HUES48 (cell line): ENCODE data around the gene GAL3ST3.
"Not testable (repeated sequence)": the region's sequence is repeated elsewhere in the genome, so short reads cannot be mapped to it uniquely, and the experiment has no call there.

Experiments used
- H3K27ac ChIP-seq: one replicate; pipeline ENCODE4 v1.7.0; 2013; ENCODE audit warnings: low read depth, low read length, inconsistent platforms
- H3K27me3 ChIP-seq: 2 replicates; pipeline ENCODE4 v1.6.1; 2013; ENCODE audit warnings: mild to moderate bottlenecking, low read length; ENCODE audit not compliant: control insufficient read depth, insufficient read depth
- H3K36me3 ChIP-seq: 2 replicates; pipeline ENCODE4 v1.6.1; 2013; ENCODE audit warnings: low read length; ENCODE audit not compliant: control insufficient read depth, insufficient read depth
- H3K4me1 ChIP-seq: 2 replicates; pipeline ENCODE4 v1.6.1; 2013; ENCODE audit warnings: mild to moderate bottlenecking, low read length; ENCODE audit not compliant: control insufficient read depth, insufficient read depth
- H3K4me3 ChIP-seq: 2 replicates; pipeline ENCODE4 v1.5.1; 2013; ENCODE audit warnings: mild to moderate bottlenecking, low read depth, low read length
- H3K9ac ChIP-seq: 2 replicates; pipeline ENCODE4 v1.6.1; 2013; ENCODE audit warnings: mild to moderate bottlenecking, low read depth, low read length, moderate library complexity
- H3K9me3 ChIP-seq: 2 replicates; pipeline ENCODE4 v1.6.1; 2013; ENCODE audit warnings: low read length; ENCODE audit not compliant: control insufficient read depth, insufficient read depth

Gene GAL3ST3

DNA sequence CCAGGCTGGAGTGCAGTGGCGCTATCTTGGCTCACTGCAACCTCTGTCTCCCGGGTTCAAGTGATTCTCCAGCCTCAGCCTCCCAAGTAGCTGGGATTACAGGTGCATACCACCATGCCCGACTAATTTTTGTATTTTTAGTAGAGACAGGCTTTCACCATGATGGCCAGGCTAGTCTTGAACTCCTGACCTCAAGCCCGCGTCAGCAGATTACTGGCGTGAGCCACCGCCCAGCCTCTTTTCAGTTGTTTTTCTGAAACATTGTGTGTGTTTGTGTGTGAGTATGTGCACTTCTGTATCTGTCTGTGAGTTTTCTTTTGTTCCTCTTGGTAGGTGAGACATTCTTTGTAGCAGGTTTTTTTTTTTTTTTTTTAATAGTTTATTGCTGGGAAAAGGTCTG is 30.0 kb upstream of the GAL3ST3 start:
- H3K27ac ChIP-seq, H3K4me3 ChIP-seq, H3K36me3 ChIP-seq, H3K9me3 ChIP-seq, H3K9ac ChIP-seq, H3K4me1 ChIP-seq, H3K27me3 ChIP-seq: not testable (repeated sequence)

DNA sequence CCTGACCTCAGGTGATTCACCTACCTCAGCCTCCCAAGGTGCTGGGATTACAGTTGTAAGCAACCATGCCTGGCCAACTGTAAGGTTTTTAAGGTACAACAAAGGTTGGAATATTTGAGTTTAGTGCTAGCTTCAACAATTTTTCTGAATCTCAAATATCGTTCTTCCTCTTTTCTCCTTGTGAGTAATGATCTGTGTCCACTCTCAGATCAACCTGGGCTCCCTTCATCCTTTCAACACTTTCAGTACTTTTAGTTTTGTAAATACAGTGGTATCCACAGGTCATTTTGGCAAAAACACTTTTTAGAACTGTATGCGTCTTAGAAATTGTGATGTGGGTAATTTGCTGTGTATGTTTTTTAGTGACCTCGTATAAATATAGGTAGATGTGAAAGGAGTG is 29.0 kb upstream of the GAL3ST3 start:
- H3K27me3 ChIP-seq = no peaks in the 10 kb centered on the region
- H3K9me3 ChIP-seq = no peaks in the 10 kb centered on the region
- no peaks in the 10 kb centered on the region for H3K4me1 ChIP-seq
- peaks cover 12% of the 10 kb centered on the region; the same call in 1 of the 2 replicates for H3K36me3 ChIP-seq
- no peak overlapping the region for H3K9ac ChIP-seq
- H3K4me3 ChIP-seq = no peak overlapping the region
- H3K27ac ChIP-seq = no peak overlapping the region

DNA sequence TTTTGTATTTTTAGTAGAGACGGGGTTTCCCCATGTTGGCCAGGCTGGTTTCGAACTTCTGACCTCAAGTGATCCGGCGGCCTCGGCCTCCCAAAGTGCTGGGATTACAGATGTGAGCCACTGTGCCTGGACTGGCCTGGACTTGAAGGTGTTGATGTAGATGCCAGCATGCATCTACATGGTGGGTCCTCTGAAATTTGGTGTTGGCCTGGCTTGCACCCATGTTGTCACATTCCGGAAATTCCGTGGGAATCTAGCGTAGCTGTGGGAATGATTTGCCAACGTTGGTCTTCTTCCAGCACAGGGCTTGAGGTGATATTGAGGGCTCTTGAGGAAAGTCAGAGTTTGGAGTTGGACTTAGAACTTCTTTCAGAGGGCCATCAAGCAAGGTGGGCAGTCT is 27.6 kb upstream of the GAL3ST3 start:
- Histone ChIP-seq H3K9me3 (no peaks in the 10 kb centered on the region), H3K9ac (no peak overlapping the region), H3K27me3 (no peaks in the 10 kb centered on the region), H3K27ac (no peak overlapping the region), H3K36me3 (peaks cover 16% of the 10 kb centered on the region; the same call in 1 of the 2 replicates), H3K4me1 (0 out of 2 replicates have a peak, but pooled peaks cover 1% of the 10 kb centered on the region), H3K4me3 (no peak overlapping the region)

DNA sequence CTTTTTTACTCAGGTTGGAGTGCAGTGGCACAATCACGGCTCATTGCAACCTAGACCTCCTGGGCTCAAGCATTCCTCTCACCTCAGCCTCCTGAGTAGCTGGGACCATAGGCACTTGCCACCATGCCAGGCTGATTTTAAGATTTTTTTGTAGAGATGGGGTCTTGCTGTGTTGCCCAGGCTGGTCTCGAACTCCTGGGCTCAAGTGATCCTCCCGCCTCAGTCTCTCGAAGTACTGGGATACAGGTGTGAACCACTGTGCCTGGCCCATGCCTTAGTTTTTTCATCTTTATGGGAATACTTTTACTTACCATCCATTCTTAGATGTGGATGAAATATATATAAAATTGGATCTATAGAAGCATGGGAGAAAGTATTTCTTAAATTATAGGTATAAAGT is 26.3 kb upstream of the GAL3ST3 start:
- peaks cover 7% of the 10 kb centered on the region; the same call in 1 of the 2 replicates for H3K4me1 ChIP-seq
- H3K9ac ChIP-seq = no peak overlapping the region
- no peak overlapping the region for H3K27ac ChIP-seq
- H3K9me3 ChIP-seq = no peaks in the 10 kb centered on the region
- no peak overlapping the region for H3K4me3 ChIP-seq
- H3K27me3 ChIP-seq = no peaks in the 10 kb centered on the region
- H3K36me3 ChIP-seq = peaks cover 16% of the 10 kb centered on the region; the same call in 1 of the 2 replicates

DNA sequence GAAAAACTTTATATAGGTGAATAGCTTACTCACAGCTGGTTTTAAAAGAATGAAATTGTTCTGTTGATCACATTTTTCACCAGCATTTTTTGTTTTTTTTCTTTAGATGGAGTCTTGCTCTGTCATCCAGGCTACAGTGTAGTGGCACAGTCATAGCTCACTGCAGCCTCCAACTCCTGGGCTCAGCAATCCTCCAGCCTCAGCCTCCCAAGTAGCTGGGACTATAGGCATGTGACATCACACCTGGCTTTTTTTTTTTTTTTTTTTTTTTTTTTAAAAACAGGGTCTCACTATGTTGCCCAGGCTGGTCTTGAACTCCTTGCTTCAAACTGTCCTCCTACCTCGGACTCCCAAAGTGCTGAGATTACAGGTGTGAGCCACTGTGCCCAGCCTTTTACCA is 24.7 kb upstream of the GAL3ST3 start:
- H3K27ac ChIP-seq = no peak overlapping the region
- H3K27me3 ChIP-seq = no peaks in the 10 kb centered on the region
- no peak overlapping the region for H3K4me3 ChIP-seq
- H3K36me3 ChIP-seq = peaks cover 22% of the 10 kb centered on the region
- peaks cover 17% of the 10 kb centered on the region for H3K4me1 ChIP-seq
- H3K9ac ChIP-seq = no peak overlapping the region
- H3K9me3 ChIP-seq = no peaks in the 10 kb centered on the region

DNA sequence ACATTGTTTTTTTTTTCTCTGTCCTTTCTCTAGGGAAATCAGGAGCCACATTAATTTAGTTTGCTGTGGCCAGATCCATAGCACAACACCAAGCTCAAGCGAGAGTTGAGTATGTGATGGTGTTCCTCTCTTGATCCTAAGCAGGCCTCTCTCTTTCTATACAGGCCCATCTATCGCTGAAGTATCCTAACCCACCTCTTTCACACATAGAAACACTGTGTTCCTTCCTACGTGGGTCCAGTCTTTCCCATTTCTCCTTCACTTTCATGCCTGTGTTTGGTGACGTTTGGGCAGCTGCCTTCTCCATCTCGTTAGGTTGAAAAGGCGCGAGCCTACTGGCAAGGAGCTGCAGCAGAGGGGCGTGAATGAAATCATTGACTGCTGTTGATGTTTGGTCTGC is 23.6 kb upstream of the GAL3ST3 start:
- H3K9ac ChIP-seq = no peak overlapping the region
- no peak overlapping the region for H3K4me3 ChIP-seq
- no peaks in the 10 kb centered on the region for H3K9me3 ChIP-seq
- H3K36me3 ChIP-seq = peaks cover 32% of the 10 kb centered on the region
- H3K27ac ChIP-seq = no peak overlapping the region
- peaks cover 20% of the 10 kb centered on the region for H3K4me1 ChIP-seq
- H3K27me3 ChIP-seq = no peaks in the 10 kb centered on the region

DNA sequence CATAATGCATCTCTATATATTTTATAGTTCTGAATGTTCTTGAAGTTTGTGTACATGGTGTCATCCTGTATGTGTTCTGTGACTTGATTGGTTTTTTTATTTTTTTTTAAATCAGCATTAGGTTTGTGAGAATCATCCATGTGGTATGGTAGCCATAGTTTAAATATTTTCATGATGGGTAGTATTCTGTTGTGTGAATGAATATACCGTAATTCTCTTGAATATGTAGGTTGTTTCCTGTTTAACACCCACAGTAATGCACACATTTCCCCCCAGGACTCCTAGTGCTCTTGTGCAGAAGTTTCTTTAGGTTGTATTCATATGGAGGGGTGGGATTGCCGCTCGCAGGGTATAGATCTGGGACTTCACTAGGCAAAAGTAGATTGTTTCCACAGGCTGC is 23.1 kb upstream of the GAL3ST3 start:
- H3K9ac ChIP-seq = no peak overlapping the region
- no peaks in the 10 kb centered on the region for H3K9me3 ChIP-seq
- H3K27ac ChIP-seq = no peak overlapping the region
- H3K4me1 ChIP-seq = peaks cover 20% of the 10 kb centered on the region
- H3K27me3 ChIP-seq = no peaks in the 10 kb centered on the region
- no peak overlapping the region; the same call in 1 of the 2 replicates for H3K4me3 ChIP-seq
- H3K36me3 ChIP-seq = peaks cover 36% of the 10 kb centered on the region

DNA sequence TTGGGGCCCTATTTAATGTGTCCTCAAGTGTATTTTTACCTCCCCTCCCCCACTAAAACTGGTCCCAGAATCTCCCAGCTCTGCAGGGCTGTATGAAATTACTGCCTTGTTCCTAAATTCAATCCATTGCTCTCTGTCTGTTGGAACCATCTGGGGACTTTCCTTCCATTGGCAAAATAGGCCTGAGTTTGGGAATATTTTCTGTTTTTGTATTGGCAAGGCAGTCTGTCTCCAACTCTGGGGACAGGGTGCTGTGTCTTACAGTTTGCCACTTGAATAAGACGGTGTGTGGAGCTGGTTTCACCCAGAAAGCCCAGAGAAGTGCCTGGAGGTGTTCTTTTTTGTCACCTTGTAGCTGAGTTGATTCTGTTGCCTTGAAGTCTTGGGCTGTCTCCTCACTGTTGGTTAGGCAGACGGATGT is 22.4 kb upstream of the GAL3ST3 start:
- H3K27ac ChIP-seq = peak overlapping the region; percentile 7
- peaks cover 43% of the 10 kb centered on the region for H3K36me3 ChIP-seq
- H3K9ac ChIP-seq = no peak overlapping the region
- no peaks in the 10 kb centered on the region for H3K9me3 ChIP-seq
- H3K4me1 ChIP-seq = peaks cover 20% of the 10 kb centered on the region
- H3K4me3 ChIP-seq = peak overlapping the region; percentile 76
- no peaks in the 10 kb centered on the region for H3K27me3 ChIP-seq

DNA sequence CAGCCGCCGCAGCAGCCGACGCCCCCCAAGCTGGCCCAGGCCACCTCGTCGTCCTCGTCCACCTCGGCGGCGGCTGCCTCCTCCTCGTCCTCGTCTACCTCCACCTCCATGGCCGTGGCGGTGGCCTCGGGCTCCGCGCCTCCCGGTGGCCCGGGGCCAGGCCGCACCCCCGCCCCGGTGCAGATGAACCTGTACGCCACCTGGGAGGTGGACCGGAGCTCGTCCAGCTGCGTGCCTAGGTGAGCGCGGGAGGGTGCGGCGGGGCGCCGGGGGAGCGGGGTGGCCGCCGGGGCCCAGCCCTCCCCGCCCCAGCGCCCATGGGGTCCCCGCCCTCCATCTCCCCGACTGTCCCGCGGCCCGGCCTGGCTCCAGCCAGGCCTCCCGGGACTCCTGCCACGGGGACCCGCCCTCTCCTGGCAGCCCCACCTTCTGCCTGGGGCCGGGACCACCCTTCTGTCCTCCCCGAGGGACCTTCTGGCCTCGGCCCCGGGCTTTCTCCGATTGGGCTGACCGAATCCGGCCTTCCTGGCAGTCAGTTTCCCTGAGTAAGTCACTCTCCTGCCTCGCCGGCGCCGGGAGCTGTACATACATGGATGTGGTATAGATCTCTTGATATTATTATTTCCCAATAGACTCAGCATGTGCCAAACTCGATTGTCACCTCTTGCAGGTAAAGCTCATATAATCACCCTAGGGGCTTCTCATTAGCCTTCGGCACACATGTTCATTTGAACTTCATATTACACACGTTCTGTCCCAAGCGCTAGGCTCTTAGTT is 21.8 kb upstream of the GAL3ST3 start:
- no peaks in the 10 kb centered on the region for H3K9me3 ChIP-seq
- H3K4me1 ChIP-seq = peaks cover 20% of the 10 kb centered on the region
- H3K27ac ChIP-seq = peak overlapping the region; percentile 88
- peaks cover 49% of the 10 kb centered on the region for H3K36me3 ChIP-seq
- H3K4me3 ChIP-seq = peak overlapping the region; percentile 76
- no peak overlapping the region for H3K9ac ChIP-seq
- no peaks in the 10 kb centered on the region for H3K27me3 ChIP-seq

DNA sequence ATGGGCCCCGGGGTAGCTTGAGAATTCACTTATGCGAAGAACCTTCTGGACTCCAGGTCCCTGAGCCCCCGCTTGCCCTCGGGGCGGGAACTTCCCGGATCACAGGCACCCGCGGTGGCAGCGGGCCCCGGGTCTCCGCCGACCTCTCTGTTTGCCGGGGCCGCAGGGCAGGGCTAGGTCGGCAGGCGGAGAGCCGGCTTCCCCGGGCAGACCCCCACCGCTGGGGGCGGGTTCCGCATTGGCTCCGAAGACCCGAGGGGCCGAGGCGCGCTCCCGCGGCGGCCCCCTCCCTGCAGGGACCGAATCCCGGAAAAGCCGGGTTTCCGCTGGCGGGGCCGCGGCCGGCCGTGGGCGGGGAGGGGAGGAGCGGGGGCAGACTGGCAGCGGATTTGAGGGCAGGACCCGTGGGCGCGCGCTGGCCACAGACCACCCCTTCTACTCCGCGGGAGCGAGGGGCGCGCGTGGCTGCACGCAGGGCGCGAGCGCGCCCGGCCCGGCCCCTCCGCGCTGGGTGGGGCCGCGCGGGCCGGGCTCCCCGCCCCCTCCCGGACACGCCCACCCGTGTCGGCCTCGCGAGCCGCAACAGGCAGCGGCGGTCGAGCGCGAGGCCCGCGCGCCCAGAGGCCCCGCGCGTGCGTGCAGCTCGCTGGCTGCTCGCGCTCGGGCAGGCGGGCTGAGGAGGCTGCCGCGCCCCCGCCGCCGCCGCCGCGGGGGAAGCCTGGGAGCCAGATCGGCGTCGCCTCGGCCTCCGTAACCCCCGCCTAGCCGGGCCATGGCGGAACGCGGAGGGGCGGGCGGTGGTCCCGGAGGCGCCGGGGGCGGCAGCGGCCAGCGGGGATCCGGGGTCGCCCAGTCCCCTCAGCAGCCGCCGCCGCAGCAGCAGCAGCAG is 21.0 kb upstream of the GAL3ST3 start, which contains the start of gene PACS1:
TSS of gene PACS1 (plus strand) at position 558 of the 889 bp plus-strand sequence. CDS start at position 773, 215 bp downstream.
- peaks cover 57% of the 10 kb centered on the region for H3K36me3 ChIP-seq

More for the DNA sequence above, 21.0 kb upstream of the GAL3ST3 start, which contains the start of gene PACS1:
- H3K27me3 ChIP-seq = no peaks in the 10 kb centered on the region
- peak within 1 kb of the TSS; percentile 47 for H3K9ac ChIP-seq
- peak within 1 kb of the TSS; percentile 88 for H3K27ac ChIP-seq
- no peaks in the 10 kb centered on the region for H3K9me3 ChIP-seq
- H3K4me1 ChIP-seq = peaks cover 20% of the 10 kb centered on the region
- H3K4me3 ChIP-seq = peak within 1 kb of the TSS; percentile 76
